GM12878 (cell line): ENCODE measurements around the gene HAPLN2.

Source experiments
- BHLHE40 ChIP-seq, 2 experiments: fragments of 450-650 bp in 1 of 2; IDR thresholded peaks; 2 replicates each; pipeline ENCODE4 v1.6.1; 2011 to 2017; ENCODE audit warnings: low read depth in 2 of 2, borderline replicate concordance in 1 of 2, improper control_type of control experiment in 1 of 2, low read length in 1 of 2, mild to moderate bottlenecking in 1 of 2
- WRNIP1 ChIP-seq: IDR thresholded peaks from 2 replicates; pipeline ENCODE4 v1.6.1; 2011; ENCODE audit warnings: low read depth, low read length, improper control_type of control experiment, borderline replicate concordance
- ZNF274 ChIP-seq: IDR thresholded peaks from one replicate; pipeline ENCODE4 v1.8.0; 2011; ENCODE audit not compliant: insufficient read length, insufficient read depth
- TF ChIP-seq, protein P1 (sequence below), 3 experiments: IDR thresholded peaks in 2 of 3; conservative IDR thresholded peaks in 1 of 3; 2 replicates each; pipeline ENCODE4 v1.5.1; 2011; ENCODE audit warnings: low read depth in 3 of 3, low read length in 3 of 3, mild to moderate bottlenecking in 3 of 3, control low read depth in 2 of 3, moderate library complexity in 2 of 3, inconsistent platforms in 1 of 3, mixed read lengths in 1 of 3; ENCODE audit not compliant: control insufficient read depth in 2 of 3, insufficient read depth in 1 of 3; ENCODE audit errors: extremely low read depth in 1 of 3
- TF ChIP-seq, protein P2 (sequence below): IDR thresholded peaks from 2 replicates; pipeline ENCODE4 v1.6.1; 2012; ENCODE audit warnings: mild to moderate bottlenecking, low read depth, low read length

DNA sequence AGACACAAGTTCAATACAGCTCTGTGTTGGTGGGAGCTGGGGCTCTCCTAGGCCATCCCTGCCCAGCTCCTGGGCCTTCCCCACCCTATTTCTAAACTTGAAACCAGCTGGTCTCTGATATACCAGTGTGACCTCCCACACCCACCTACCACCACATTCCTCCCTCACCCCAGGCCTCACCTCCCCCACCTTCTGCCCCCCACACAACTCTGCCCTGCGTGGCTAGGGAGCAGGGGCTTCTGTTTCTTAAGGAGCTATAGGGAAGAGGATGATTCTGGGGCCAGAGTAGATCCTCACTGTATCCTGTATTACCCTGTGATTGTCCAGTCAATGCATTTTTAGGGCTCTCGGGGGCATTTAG is 41.5 kb downstream of the HAPLN2 start:
- TF ChIP-seq, protein P1, sequence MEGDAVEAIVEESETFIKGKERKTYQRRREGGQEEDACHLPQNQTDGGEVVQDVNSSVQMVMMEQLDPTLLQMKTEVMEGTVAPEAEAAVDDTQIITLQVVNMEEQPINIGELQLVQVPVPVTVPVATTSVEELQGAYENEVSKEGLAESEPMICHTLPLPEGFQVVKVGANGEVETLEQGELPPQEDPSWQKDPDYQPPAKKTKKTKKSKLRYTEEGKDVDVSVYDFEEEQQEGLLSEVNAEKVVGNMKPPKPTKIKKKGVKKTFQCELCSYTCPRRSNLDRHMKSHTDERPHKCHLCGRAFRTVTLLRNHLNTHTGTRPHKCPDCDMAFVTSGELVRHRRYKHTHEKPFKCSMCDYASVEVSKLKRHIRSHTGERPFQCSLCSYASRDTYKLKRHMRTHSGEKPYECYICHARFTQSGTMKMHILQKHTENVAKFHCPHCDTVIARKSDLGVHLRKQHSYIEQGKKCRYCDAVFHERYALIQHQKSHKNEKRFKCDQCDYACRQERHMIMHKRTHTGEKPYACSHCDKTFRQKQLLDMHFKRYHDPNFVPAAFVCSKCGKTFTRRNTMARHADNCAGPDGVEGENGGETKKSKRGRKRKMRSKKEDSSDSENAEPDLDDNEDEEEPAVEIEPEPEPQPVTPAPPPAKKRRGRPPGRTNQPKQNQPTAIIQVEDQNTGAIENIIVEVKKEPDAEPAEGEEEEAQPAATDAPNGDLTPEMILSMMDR (IDR thresholded peaks at IDR 0.05 in 2 of 3, conservative IDR thresholded peaks at IDR 0.05 in 1 of 3; ENCODE audit: control insufficient read depth in 2 of 3, extremely low read depth in 1 of 3, insufficient read depth in 1 of 3, low read depth in 3 of 3, low read length in 3 of 3) = no peak
- no peak for TF ChIP-seq BHLHE40 (IDR thresholded peaks at IDR 0.05; ENCODE audit: borderline replicate concordance in 1 of 2, low read depth in 2 of 2, low read length in 1 of 2)
- TF ChIP-seq, protein P2, sequence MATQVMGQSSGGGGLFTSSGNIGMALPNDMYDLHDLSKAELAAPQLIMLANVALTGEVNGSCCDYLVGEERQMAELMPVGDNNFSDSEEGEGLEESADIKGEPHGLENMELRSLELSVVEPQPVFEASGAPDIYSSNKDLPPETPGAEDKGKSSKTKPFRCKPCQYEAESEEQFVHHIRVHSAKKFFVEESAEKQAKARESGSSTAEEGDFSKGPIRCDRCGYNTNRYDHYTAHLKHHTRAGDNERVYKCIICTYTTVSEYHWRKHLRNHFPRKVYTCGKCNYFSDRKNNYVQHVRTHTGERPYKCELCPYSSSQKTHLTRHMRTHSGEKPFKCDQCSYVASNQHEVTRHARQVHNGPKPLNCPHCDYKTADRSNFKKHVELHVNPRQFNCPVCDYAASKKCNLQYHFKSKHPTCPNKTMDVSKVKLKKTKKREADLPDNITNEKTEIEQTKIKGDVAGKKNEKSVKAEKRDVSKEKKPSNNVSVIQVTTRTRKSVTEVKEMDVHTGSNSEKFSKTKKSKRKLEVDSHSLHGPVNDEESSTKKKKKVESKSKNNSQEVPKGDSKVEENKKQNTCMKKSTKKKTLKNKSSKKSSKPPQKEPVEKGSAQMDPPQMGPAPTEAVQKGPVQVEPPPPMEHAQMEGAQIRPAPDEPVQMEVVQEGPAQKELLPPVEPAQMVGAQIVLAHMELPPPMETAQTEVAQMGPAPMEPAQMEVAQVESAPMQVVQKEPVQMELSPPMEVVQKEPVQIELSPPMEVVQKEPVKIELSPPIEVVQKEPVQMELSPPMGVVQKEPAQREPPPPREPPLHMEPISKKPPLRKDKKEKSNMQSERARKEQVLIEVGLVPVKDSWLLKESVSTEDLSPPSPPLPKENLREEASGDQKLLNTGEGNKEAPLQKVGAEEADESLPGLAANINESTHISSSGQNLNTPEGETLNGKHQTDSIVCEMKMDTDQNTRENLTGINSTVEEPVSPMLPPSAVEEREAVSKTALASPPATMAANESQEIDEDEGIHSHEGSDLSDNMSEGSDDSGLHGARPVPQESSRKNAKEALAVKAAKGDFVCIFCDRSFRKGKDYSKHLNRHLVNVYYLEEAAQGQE = no peak
- no peak for TF ChIP-seq ZNF274
- TF ChIP-seq WRNIP1 = no peak
